NCI-H2081 (cell line): ENCODE measurements around the gene GLTP.
"Not testable (repeated sequence)": the region's sequence is repeated elsewhere in the genome, so short reads cannot be mapped to it uniquely, and the experiment has no call there.

ENCODE experiments used
- DNase-seq, 2 experiments: peaks; one replicate each; lab custom pipeline; 2025; lab: John Stamatoyannopoulos, UW

GLTP gene

DNA sequence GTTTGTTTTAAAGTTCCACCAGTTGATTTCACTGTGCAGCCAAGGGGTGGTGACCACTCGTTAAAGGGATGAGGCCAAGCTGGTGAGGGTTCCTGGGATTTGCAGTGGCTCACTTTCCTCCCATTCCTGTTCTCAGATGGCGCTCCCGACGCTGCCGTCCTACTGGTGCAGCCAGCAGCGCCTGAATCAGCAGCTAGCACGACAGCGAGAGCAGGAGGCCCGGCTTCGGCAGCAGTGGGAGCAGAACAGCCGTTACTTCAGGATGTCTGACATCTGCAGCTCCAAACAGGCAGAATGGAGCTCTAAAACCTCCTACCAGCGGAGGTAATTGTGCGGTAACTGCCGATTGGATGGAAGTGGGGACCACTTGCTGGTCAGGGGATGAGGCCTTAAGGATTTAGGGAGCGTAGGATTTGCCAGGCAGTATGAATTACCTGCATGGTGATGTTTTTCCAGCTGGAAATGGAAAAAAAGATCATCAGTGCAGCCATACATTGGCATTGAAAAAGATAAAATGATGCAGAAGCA, 22.6 kb upstream of the GLTP start:
- no peak for DNase-seq

- peak in 1 of 2 experiments; percentile 34 for DNase-seq
Measured at GRCh38 chr12:109900752-109901580, 20.6 kb upstream of the GLTP start.

GRCh38 chr12:109899783-109900751, 19.7 kb upstream of the GLTP start, which contains the start of gene TCHP:
TSS of gene TCHP (plus strand) at chr12:109900274. CDS start at chr12:109903027, 2,753 bp downstream.
- peak; percentile 65 to 82 for DNase-seq

DNA sequence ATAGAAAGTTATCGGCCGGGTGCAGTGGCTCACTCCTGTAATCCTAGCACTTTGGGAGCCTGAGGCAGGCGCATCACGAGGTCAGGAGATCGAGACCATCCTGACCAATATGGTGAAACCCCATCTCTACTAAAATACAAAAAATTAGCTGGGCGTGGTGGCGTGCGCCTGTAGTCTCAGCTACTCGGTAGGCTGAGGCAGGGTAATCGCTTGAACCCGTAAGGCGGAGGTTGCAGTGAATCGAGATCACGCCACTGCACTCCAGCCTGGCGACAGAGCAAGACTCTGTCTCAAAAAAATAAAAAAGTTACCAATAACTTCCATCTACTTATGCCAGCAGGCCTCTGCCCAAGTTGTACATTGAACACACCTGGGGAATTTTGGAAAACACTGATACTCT, 19.0 kb upstream of the GLTP start:
- DNase-seq: not testable (repeated sequence)

GRCh38 chr12:109897029-109897428, 16.7 kb upstream of the GLTP start:
- DNase-seq: no peak

GRCh38 chr12:109896188-109896587, 15.8 kb upstream of the GLTP start:
- no peak for DNase-seq

DNA sequence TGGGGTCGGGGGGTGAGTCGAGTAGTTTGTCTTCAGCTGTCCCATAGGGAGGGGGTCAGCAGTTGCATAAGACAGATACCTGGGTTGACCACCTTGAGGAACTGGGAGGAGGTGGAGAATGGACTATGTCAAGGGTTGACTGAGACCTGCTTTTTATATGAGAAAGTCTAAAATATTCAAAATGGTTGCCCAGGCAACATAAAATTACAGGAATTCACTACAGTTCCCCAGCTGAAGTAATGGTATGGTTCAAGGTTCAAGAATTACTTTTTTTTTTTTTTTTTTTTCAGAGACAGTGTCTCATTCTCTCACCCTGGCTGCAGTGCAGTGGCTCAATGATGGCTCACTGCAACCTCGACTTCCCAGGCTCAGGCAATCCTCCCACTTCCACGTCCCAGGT, 14.6 kb upstream of the GLTP start:
- DNase-seq: no peak

GRCh38 chr12:109893261-109893995, 13.1 kb upstream of the GLTP start:
- no peak for DNase-seq

GRCh38 chr12:109892748-109893147, 12.4 kb upstream of the GLTP start:
- DNase-seq: no peak

GRCh38 chr12:109892165-109892715, 11.9 kb upstream of the GLTP start:
- DNase-seq: no peak

DNA sequence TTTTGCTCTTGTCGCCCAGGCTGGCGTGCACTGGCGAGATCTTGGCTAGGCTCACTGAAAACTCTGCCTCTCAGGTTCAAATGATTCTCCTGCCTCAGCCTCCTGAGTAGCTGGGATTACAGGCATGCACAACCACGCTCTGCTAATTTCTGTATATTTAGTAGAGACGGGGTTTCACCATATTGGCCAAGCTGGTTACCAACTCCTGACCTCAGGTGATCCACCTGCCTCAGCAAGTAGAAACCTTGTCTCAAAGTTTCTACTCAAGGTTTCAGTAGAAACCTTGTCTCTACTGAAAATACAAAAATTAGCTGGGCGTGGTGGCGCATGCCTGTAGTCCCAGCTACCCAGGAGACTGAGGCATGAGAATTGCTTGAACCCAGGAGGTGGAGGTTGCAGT, 11.4 kb upstream of the GLTP start:
- DNase-seq: not testable (repeated sequence)

GRCh38 chr12:109890620-109891170, 10.4 kb upstream of the GLTP start:
- peak in 1 of 2 experiments; percentile 13 for DNase-seq

DNA sequence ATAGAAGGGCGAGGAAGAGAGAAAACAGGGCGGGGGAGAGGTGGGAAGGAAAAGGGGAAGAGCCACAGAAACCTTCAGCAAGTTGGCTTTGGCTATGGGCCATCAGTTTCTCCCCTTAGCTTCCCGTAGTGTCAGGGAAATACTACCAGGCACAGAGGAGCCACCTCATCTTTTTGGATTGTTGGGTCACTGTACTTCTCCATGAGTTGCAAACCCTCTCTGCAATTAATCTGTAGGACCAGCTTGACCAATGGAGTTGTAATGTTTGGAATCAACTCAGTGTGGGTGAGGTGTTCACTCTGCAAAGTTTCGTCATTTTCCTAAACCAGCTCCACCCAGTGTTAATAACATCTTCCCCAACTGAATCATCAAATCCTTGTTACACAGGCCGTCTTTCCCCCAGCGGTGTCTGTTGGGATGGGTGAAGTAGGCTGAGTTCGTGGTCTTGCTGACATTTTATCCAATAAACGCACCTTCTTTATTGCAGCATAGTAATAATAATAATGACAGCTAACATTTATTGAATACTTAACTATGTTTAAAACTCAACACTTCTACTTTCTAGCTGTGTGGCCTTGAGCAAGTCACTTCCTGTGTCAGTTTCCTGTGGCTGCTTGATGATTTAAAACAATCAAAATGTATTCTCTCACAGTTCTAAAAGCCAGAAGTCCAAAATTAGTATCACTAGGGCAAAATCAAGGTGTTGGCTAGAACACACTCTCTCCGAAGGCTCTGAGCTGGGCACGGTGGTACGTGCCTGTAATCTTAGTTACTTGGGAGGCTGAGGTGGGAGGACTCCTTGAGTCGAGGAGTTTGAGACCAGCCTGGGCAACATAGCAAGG, 8.1 kb upstream of the GLTP start:
- DNase-seq: no peak

DNA sequence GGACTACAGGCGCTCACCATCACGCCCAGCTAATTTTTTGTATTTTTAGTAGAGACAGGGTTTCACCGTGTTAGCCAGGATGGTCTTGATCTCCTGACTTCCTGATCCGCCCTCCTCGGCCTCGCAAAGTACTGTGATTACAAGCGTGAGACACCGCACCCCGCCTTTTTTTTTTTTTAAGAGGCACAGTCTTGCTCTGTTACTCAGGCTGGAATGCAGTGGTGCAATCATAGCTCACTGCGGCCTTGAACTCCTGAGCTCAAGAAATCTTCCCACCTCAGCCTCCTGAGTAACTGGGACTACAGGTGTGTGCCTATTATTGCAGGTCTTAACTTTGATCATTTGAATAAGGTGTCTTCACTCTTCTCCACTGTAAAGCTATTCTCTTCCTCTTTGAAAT, 5.3 kb upstream of the GLTP start:
- DNase-seq: no peak

GRCh38 chr12:109883461-109883860, 3.1 kb upstream of the GLTP start:
- no peak for DNase-seq

DNA sequence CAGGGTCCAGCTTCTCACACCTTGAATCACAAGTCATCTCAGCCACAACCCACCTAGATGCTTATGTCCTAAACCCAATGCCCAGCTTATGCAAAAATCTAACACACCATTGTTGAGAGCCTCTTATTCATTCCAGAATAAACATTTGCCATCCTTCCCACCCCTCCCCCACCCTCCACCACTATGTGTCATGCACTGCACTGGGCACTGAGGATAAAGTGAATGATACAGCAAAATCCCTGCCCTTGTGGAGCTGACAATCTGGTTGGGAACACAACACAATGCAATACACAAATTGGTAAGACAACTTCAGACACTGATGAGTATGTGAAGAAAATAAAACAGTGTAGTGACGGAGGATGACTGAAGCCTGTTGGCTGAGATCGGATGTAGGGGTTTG, 1.4 kb upstream of the GLTP start:
- DNase-seq: no peak

GRCh38 chr12:109880938-109881337, 597 bp upstream of the GLTP start:
- DNase-seq: no peak

DNA sequence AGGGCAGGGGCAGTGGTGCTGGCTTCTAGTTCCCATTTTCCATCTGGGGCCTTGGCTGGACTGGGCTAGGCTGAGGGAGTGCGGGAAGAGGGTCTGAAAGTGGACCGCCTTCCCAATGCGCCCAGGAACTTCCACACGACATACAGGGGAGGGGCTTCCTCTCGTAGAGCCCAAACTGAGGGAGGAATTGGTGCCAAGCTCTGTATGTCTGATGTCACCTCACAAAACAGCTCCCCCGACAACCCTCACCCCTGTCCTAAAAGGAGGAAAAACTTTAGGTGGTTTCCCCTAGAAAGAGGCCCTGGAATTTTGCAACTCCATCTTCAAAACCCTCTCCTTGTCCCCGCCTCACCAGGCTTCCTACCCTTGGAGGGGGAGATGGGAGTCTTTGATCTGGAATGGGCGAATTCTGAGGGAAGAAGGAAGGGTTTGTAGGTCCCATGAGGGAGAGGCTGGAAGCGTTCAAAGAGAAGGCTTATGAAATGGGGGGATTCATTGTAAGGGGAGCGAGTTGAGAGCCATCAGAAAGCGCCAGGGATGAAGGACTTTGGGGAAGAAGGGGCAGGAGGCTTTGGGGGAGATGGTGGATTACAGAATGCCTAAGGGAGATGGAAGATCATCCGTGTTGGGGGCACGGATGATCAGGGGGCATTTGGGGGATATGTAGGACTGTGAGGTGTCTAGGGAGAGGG, 844 bp downstream of the GLTP start:
- no peak for DNase-seq

DNA sequence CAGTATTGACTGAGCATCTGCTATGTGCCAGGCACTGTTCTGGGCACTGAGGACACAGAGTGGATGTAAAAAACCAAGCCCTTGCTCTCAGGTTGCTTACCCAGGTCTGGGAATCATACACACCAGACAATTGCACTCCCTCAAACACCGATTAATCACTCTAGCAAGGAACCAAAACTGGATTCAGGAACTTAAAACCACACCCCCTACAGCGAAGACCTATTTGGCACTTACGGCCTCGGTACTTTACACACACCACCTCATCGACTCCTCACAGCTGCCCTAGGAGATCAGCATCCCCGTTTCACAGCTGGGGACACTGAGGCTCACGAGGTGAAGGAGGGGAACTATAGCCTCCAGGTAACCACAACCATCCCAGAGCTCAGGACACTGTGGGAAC, 1.6 kb downstream of the GLTP start:
- no peak for DNase-seq

- DNase-seq: no peak
Measured at GRCh38 chr12:109878247-109878625, 2.1 kb downstream of the GLTP start.
